B cell (primary cell): ENCODE results near the gene MTHFD1L. TPM values are rescaled to one million over a fixed set of nuclear protein-coding genes. Genes with fewer than 3 reads are reported as not detected.

ENCODE experiments used
- ATAC-seq: fragments of 200-7000 bp; cut with Tn5 transposase; one replicate; pipeline ENCODE4 v1.10.0; 2021; ENCODE audit warnings: low read depth, mild to moderate bottlenecking, moderate number of reproducible peaks, moderate library complexity
- CTCF ChIA-PET: fragments of 350-600 bp; sonication (Branson Sonifier 250); formaldehyde crosslinking; loops from one replicate; lab custom pipeline; 2021; ENCODE audit warnings: antibody characterized with exemption, inconsistent platforms; lab: Charles Lee
- POLR2A ChIA-PET: fragments of 350-600 bp; sonication (Branson Sonifier 250); formaldehyde crosslinking; loops from one replicate; lab custom pipeline; 2021; ENCODE audit warnings: antibody characterized with exemption; lab: Charles Lee
- DNase-seq: peaks from one replicate; pipeline ENCODE4 v3.0.0; 2013
- H2AFZ ChIP-seq: 2 replicates; pipeline ENCODE4 v1.6.1; 2012; ENCODE audit warnings: mild to moderate bottlenecking, low read depth, low read length; ENCODE audit not compliant: insufficient read depth, poor library complexity, severe bottlenecking
- H3K27ac ChIP-seq, 2 donors: 1 replicate in 1 of 2; 2 replicates in 1 of 2; pipeline ENCODE4 v1.5.1; 2012 to 2013; ENCODE audit warnings: low read length in 2 of 2, mild to moderate bottlenecking in 2 of 2, moderate library complexity in 1 of 2
- H3K27me3 ChIP-seq, 4 experiments: fragments of 200-600 bp in 1 of 4; sonication (generic) in 1 of 4; replicated peaks in 1 of 4; 1 replicate in 2 of 4; 2 replicates in 2 of 4; pipeline versions ENCODE4 v1.6.1 to v1.7.0; 2013 to 2016; ENCODE audit warnings: low read length in 3 of 4, mild to moderate bottlenecking in 2 of 4, mixed read lengths in 1 of 4, moderate library complexity in 1 of 4; ENCODE audit not compliant: insufficient read depth in 4 of 4, control insufficient read depth in 3 of 4; ENCODE audit errors: control extremely low read depth in 1 of 4
- H3K36me3 ChIP-seq, 2 experiments: replicated peaks in 1 of 2; 1 replicate in 1 of 2; 2 replicates in 1 of 2; pipeline versions ENCODE4 v1.6.1 to v1.7.1; 2013; ENCODE audit warnings: low read length in 1 of 2; ENCODE audit not compliant: insufficient read depth in 2 of 2, control insufficient read depth in 1 of 2; ENCODE audit errors: control extremely low read depth in 1 of 2, extremely low read depth in 1 of 2
- H3K4me1 ChIP-seq, 2 donors: fragments of 200-600 bp in 1 of 2; sonication (generic) in 1 of 2; 1 replicate in 1 of 2; 2 replicates in 1 of 2; pipeline versions ENCODE4 v1.5.1 to v1.6.1; 2013 to 2017; ENCODE audit warnings: low read length in 2 of 2; ENCODE audit not compliant: control insufficient read depth in 2 of 2, insufficient read depth in 2 of 2
- H3K4me2 ChIP-seq: replicated peaks from 2 replicates; pipeline ENCODE3; 2012; ENCODE audit warnings: mild to moderate bottlenecking, low read depth, low read length; ENCODE audit not compliant: poor library complexity, severe bottlenecking
- H3K4me3 ChIP-seq, 5 experiments: fragments of 200-600 bp in 1 of 5; sonication (generic) in 1 of 5; 1 replicate in 3 of 5; 2 replicates in 2 of 5; pipeline versions ENCODE4 v1.5.1 to v1.7.0; 2011 to 2016; ENCODE audit warnings: low read length in 4 of 5, mild to moderate bottlenecking in 4 of 5, low read depth in 2 of 5, control low read depth in 1 of 5, moderate library complexity in 1 of 5; ENCODE audit not compliant: insufficient read depth in 1 of 5; ENCODE audit errors: control extremely low read depth in 1 of 5, extremely low read depth in 1 of 5
- H3K79me2 ChIP-seq: fragments of 200-600 bp; sonication (generic); one replicate; pipeline ENCODE4 v1.6.0; 2016; ENCODE audit warnings: low read length; ENCODE audit not compliant: control insufficient read depth, insufficient read depth
- H3K9ac ChIP-seq: fragments of 200-600 bp; sonication (generic); 2 replicates; pipeline ENCODE4 v1.6.1; 2017; ENCODE audit warnings: mild to moderate bottlenecking, low read length, moderate library complexity
- H3K9me3 ChIP-seq, 3 donors: one replicate each; pipeline versions ENCODE4 v1.6.1 to v1.7.1; 2013; ENCODE audit warnings: low read length in 2 of 3; ENCODE audit not compliant: control insufficient read depth in 2 of 3, insufficient read depth in 1 of 3; ENCODE audit errors: control extremely low read depth in 1 of 3
- H4K20me1 ChIP-seq: 2 replicates; pipeline ENCODE4 v1.6.0; 2012; ENCODE audit warnings: mild to moderate bottlenecking, low read length; ENCODE audit not compliant: insufficient read depth, control insufficient read depth, poor library complexity, severe bottlenecking
- H3K27ac Mint-ChIP-seq: one replicate; pipeline ENCODE4 v1.8.0; 2021; ENCODE audit warnings: mixed read lengths
- H3K27me3 Mint-ChIP-seq: one replicate; pipeline ENCODE4 v1.8.0; 2021; ENCODE audit warnings: mixed read lengths
- H3K4me1 Mint-ChIP-seq: one replicate; pipeline ENCODE4 v1.8.0; 2021; ENCODE audit warnings: mixed read lengths
- H3K4me3 Mint-ChIP-seq: one replicate; pipeline ENCODE4 v1.8.0; 2021; ENCODE audit warnings: mixed read lengths
- H3K9me3 Mint-ChIP-seq: one replicate; pipeline ENCODE4 v1.8.0; 2022; ENCODE audit warnings: mixed read lengths; ENCODE audit not compliant: insufficient read depth
- CTCF ChIP-seq: fragments of 200-600 bp; IDR thresholded peaks from one replicate; pipeline ENCODE4 v1.8.0; 2022; ENCODE audit warnings: antibody characterized with exemption, mild to moderate bottlenecking
- EZH2 ChIP-seq: IDR thresholded peaks from 2 replicates; pipeline ENCODE4 v1.6.1; 2012; ENCODE audit warnings: borderline replicate concordance, low read depth, mild to moderate bottlenecking, moderate library complexity, low read length; ENCODE audit not compliant: insufficient read depth, poor library complexity, severe bottlenecking
- WGBS: methylation state at CpG from one replicate; pipeline ENCODE4 v1.1.5; 2013; ENCODE audit warnings: missing lambda C conversion rate; ENCODE audit not compliant: insufficient coverage; 5-methylcytosine and 5-hydroxymethylcytosine counted together
- intact Hi-C: fragments of 100-400 bp; cut with micrococcal nuclease; formaldehyde crosslinking; loops from one replicate; pipeline ENCODE4 v1.10.0; 2022
- polyA plus RNA-seq: library from polyadenylated mRNA; depleted of rRNA; stranded (reverse); fragments of >200 nt; gene quantifications from 2 replicates; pipeline ENCODE4 v1.2.3, GENCODE V29; 2012
- total RNA-seq, 2 donors: library from RNA; stranded (reverse); fragments of 120-200 nt in 1 of 2; gene quantifications; 1 replicate in 1 of 2; 2 replicates in 1 of 2; pipeline versions ENCODE4 v1.2.3 to v1.2.4, GENCODE V29; 2013 to 2022

MTHFD1L gene
- total and polyA plus RNA-seq, 2 donors (not counting 1 experiment from before 2014, with no cell fraction given): 2.9 to 16.1 TPM

- DNase-seq (no peak), ATAC-seq (no peak)
- no peak overlapping the region for H3K9ac ChIP-seq
- H3K27ac ChIP-seq: no peak overlapping the region
- peaks cover 0 to 4% of the 10 kb centered on the region in 2 donors for H3K4me1 ChIP-seq
- peaks cover 3% of the 10 kb centered on the region for H3K4me1 Mint-ChIP-seq
- H3K9me3 Mint-ChIP-seq: no peaks in the 10 kb centered on the region
- no peak overlapping the region for H3K4me3 ChIP-seq
- H4K20me1 ChIP-seq: no peaks in the 10 kb centered on the region
- H3K27me3 ChIP-seq: no peaks in the 10 kb centered on the region
- 86% methylated on average over 1 of the region's 7 CpGs for WGBS
- H2AFZ ChIP-seq: no peak overlapping the region
- H3K27ac Mint-ChIP-seq: no peak overlapping the region
- H3K4me2 ChIP-seq: no peak overlapping the region
- no peaks in the 10 kb centered on the region for H3K9me3 ChIP-seq
- ChIA-PET POLR2A (no interaction called here), CTCF (interaction anchor here (3.2 to 8.3 kb wide), 2 partner anchors 312 to 321 kb away, joined by 17 to 100 read pairs; no protein-coding TSS in a partner anchor)
- intact Hi-C loops: no loop called here
- H3K79me2 ChIP-seq: no peaks in the 10 kb centered on the region
- no peaks in the 10 kb centered on the region for H3K27me3 Mint-ChIP-seq
- H3K36me3 ChIP-seq: no peaks in the 10 kb centered on the region
- no peak overlapping the region for H3K4me3 Mint-ChIP-seq
- no peak for TF ChIP-seq CTCF
- TF ChIP-seq EZH2: no peak
Observed at GRCh38 chr6:151012321-151013294, 147.1 kb downstream of the MTHFD1L start.
